GM19328 (cell line): ENCODE measurements around the gene OR7A10.

Source experiments
- ATAC-seq: cut with Tn5 transposase; IDR thresholded peaks from one replicate; pipeline ENCODE4 v1.9.1; 2021; ENCODE audit warnings: mild to moderate bottlenecking, moderate library complexity; ENCODE audit not compliant: unreplicated experiment

OR7A10 gene

GRCh38 chr19:14848822-14849221, at the start of gene OR7A10:
TSS of gene OR7A10 (minus strand) at chr19:14848922. CDS start at chr19:14841877, 7,045 bp downstream.
- ATAC-seq: no peak

DNA sequence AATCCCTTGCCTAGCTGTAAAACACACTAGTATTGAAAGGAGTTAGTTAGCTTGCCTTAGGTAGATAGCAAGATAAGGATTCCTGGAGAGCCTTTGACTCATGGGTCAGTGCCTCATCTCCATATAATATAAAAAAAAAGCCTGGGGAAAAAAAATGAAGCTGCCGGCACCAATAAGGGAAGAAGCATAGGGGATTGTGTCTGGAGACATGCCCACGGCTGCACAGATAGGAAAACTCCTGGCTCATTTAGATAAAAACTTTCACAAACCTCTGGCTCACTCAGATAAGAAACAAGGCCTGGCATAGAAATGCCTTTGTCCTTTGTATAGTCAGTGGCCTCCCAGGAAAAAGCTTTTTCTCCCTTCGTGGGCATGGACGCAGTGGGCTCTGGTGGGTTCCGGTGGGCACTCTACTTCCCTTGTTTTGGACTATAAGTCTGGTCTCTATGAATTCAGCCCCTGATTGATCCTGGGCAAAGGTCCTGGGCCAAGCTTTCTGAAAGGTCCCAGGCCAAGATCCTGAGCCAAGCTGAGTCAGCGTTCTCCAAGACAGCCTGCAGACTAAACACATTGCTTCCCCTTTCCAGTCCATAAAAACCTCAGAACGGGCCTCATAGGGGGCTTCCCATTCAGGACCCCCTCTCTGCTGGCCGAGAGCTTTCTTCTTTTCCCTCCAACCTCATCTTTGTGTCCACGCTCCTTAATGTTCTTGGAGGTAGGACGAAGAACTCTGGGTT, 42.1 kb upstream of the OR7A10 start:
- ATAC-seq: no peak

DNA sequence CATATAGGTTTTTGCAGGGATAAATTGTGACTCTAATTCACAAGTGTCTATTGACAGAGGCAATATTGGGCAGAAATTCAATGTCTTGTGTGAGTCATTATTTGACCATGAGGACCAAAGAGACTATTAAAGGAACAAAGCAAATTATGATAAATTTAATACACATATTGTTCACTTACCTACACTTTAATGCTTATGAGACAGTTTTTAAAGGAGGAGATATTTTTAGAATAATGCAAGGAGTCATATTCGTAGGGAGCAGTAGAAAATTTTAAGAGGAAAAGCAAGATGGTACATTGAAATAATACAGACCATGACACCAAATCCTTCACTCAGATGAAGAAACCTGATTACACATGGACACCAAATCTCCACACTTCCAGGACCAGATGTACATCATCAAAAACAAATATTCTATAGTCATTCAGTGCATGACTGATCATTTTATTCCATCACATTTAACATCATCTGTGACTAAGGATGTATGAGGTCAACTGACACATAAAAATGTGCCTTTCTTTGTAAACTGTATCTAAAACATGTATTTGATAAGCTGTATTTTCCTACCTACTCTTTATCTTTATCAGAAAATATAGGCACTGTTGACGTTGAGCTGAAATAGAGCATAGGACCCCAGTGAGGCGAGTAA, 41.4 kb upstream of the OR7A10 start:
- no peak for ATAC-seq

DNA sequence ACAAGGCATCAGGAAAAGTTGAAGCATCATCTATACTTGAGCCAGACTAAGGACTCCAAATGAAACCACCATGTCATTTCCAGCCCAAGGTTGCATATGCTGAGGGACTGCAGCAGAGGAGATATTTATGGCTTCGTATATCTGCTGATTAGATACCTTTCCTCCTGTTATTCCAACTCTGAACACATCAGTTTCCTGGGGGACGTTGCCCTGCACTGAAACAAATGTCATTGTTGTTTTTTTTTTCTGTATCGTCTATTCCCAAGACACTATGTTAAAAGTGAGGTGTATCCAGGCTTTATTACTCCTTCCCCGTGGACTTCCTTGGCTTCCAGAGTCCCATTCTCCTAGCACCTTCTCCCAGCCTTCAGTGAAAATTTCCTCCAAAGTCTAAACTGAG, 37.3 kb upstream of the OR7A10 start, which contains the start of gene OR7A17:
Gene OR7A17 (minus strand): TSS at position 101 of the 400 bp plus-strand sequence. CDS start 4,777 bp downstream, outside the sequence.
- no peak for ATAC-seq

GRCh38 chr19:14871619-14872230, 23.0 kb upstream of the OR7A10 start:
- ATAC-seq: no peak

DNA sequence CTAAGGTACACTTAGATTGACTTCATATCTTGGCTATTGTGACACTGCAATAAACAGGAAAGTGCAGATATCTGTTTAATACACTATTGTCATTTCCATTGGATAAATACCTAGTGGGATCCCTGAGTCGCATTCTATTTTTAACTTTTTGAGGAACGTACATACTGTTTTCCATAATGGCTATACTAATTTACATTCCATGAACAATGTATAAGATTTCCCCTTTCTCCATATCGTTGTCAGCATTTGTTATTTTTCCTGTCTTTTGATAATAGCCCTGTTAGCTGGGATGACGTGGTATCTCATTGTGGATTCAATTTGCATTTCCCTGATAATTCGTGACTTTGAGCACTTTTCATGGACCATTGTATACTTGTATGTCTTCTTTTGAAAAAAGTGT, 19.8 kb upstream of the OR7A10 start:
- no peak for ATAC-seq

DNA sequence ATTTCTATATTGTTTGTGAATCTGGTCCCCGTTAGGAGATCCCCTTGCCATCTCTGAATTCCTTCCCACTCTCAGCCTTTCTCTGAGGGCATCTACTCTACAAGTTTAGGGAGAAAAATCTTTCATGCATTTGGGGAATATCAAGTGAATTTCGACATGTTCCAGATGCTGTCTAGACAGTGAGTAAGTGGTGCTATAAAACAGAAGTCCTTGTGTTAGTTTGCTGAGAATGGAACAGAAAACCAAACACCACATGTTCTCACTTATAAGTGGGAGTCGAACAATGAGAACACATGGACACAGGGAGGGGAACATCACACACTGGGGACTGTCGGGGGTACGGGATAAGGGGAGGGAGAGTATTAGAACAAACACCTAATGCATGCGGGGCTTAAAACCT, 5.1 kb downstream of the OR7A10 start:
- no peak for ATAC-seq

DNA sequence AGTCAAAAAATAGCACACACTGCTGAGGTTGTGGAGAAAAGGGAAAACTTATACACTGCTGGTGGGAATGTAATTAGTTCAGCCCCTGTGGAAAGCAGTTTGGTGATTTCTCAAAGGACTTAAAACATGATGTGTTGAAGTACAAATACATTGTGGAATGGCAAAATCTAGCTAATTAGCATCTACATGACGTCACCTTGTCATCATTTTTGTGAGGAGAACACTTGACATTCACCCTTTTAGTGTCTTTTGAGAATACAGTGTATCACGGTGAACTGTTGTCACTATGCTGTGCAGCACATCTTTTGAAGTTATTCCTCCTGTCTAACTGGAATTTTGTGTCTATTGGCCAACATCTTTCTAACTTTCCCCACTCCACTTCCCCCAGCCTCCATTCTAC, 5.6 kb downstream of the OR7A10 start:
- ATAC-seq: no peak

DNA sequence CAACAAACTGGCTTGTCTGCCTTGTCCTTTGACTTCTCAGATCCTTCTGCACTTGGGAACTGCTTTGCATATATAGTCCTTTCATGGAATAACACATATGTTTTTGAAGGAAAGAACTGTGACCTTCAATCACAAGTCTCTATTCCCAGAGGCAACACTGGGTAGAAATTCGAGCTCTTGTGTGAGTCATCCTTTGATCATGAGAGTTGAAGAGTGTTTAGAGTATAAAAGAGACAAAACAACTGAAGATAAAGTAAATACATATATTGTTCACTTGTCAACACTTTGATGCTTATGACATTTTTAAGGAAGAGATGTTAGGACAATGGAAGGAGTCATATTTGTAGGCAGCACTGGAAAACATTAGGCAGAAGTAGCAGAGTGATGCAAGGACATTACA, 8.5 kb downstream of the OR7A10 start:
- ATAC-seq: no peak

GRCh38 chr19:14837391-14837790, 11.3 kb downstream of the OR7A10 start:
- no peak for ATAC-seq

DNA sequence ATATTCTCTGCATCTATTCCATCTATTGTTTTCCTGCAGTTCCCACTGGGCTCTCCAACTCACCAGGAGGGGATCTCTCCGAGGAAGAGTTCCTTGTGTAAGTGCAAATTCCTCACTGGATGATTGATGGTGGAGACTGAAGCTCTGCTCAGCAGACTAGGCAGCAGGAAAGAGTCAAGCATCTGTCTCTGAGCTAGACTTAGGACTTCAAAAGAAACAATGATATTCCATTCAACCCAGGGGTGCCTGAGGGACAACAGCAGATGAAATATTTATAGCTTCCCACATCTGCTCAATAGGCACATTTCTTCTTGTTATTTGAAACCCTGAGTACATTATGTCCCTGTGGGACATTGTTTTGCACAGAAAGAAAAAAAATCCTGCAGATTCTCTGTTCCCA, 13.7 kb downstream of the OR7A10 start, which contains the start of the genes OR7A5 and OR7C1:
Gene OR7A5 (minus strand): TSS at position 175 of the 400 bp plus-strand sequence. CDS start 6,944 bp downstream, outside the sequence.
Gene OR7C1 (minus strand): TSS at position 175 of the 400 bp plus-strand sequence. CDS start 35,049 bp downstream, outside the sequence.
- ATAC-seq: no peak

DNA sequence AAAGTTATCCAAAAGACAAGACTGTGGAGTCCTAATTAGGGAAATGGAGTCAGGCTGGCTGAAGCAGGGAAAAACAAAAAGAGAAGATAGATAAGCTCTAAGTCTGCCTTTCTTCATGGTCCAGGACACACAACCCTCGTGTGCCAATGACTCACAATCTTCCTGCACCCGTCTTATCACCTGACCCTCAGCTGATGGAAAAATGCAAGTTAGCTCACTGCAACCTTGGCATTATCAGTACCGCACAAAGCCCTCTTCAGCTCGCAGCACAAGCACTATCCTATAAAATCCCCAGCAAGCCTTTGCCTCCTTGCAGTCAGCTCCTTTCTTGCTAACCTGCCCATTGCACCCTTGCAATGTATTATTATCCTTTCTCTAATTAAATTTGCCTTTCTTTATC, 18.0 kb downstream of the OR7A10 start:
- ATAC-seq: no peak

- ATAC-seq: no peak
Observed at GRCh38 chr19:14826006-14826405, 22.7 kb downstream of the OR7A10 start.

DNA sequence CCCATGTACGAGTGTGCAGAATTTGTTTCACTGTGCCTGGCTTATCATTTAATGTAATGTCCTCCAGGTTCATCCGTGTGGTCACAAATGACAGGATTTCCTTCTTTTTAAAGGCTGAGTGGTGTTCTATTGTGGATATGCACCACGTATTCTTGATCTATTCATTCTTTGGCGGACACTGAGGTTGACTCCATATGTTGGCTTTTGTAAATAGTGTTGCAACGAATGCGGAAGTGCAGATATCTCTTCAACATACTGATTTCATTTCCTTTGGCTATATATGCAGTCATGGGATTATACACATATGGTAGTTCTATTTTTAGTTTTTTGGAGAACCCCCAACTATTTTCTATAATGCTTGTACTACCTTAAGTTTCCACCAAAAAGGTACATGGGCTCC, 26.8 kb downstream of the OR7A10 start:
- no peak for ATAC-seq

DNA sequence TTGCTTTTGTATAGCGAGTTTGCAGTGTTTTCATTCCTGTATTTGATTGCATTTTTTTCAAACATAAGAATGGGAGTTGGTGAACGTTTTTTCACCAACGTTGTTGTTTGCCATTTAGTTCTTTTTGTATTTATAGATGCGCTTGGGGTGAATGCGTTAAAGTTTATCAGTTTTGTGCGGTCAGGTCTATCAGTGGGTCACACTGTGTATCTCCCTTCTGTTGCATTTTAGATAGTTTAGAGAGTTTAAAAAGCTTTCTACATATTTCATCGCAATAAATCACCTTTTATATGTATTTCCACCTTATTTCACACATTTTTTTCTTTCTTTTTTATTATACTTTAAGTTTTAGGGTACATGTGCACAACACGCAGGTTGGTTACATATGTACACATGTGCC, 30.1 kb downstream of the OR7A10 start:
- ATAC-seq: no peak

- ATAC-seq: no peak
Observed at GRCh38 chr19:14817052-14817451, 31.7 kb downstream of the OR7A10 start.

DNA sequence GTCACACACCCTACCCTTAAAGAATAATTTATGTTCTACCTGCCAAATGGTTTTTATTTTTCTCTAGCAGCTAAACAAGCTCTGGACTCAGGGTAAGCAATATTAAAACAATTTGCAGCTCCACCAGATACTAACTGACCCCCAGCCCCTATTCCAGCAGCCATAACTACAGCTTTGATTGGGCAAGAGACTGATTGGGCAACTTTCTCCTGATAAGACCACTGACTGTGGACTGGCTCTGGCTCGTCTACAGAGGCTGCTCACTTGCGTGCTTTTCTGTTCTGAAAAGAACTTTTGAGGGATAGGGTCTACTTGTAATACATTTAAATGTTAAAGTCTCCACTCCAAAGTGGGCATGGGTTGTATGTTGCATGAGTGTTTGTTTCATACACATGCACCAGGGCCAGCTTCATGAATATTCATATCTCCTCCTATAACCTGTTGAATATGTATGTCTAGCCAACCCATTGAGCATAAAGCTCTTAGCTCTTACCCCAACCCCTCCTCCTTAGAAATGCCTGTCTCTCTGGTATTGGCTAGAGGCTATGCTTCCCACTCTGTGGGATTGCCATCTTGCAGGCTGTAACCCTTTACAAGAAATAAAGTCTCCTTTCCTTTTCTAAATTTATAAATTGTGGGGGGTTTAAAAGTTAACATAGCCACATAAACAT, 33.6 kb downstream of the OR7A10 start:
- no peak for ATAC-seq

GRCh38 chr19:14809272-14810057, 39.3 kb downstream of the OR7A10 start:
- no peak for ATAC-seq

GRCh38 chr19:14804765-14805164, 44.0 kb downstream of the OR7A10 start:
- no peak for ATAC-seq

GRCh38 chr19:14798760-14799159, 50.0 kb downstream of the OR7A10 start:
- ATAC-seq: no peak
